ENCODE measurements around the gene KMT2B.

Gene KMT2B

DNA sequence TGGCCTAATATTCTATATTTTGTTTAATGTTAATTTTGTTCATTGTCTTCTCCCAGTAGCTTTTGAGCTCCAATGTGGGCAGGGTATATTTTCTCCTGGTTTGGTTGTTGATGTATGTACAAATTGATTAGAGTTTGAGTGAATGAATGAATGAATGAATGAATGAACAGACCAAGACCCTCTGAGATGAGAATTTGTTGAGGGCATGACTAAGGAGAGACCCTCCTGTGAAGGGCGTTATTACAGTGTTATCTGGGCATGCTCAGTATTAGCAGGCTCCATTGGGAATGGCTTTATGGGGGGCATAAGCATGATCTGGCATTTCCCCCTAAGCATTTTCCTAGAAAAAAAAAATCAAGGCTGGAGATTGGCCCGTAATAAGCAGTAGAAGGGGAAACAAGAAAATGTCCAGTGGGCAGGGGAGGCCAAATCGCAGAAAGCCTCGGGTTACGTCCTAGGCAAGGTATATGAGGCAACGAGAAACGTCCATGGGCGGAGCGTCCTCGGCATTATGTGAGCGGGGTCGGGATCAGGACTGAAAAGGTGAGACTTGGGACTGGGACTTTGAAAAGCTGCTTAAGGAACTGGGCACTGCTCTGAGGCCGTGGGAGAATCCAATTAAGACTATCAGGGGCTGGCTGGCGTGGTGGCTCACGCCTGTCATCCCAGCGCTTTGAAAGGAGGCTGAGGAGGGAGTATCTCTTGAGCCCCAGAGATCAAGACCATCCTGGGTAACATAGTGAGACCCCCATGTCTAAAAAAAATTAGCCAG lies 56.7 kb downstream of the KMT2B start:
- no peak overlapping the region for H3K4ac ChIP-seq (ENCODE audit: low read depth in 1 of 2, low read length in 2 of 2)

DNA sequence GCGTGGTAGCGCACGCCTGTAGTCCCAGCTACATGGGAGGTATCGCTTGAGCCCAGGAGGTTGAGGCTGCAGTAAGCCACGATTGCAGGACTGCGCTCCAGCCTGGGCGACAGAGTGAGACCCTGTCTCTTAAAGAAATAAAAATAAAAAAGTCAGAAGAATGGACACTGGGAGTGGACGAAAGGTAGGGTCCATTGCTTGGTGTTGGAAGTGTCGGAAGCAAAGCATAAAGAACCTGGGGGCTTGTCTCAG lies 57.2 kb downstream of the KMT2B start:
- no peak overlapping the region for H4K8ac ChIP-seq (ENCODE audit: low read length)
- H3K14ac ChIP-seq (ENCODE audit: low read length in 2 of 2) = no peak overlapping the region
- DNase-seq = no peak
- peak overlapping the region in 1 of 2 experiments; percentile 79 for H3K4me3 ChIP-seq (ENCODE audit: insufficient read depth in 1 of 2, low read depth in 1 of 2, low read length in 2 of 2)
- H2BK5ac ChIP-seq (ENCODE audit: low read depth, low read length, poor library complexity, severe bottlenecking) = no peak overlapping the region
- 52% methylated on average over 9 of the region's 9 CpGs for WGBS
- H3K9me3 ChIP-seq (ENCODE audit: control insufficient read depth, low read length) = no peaks in the 10 kb centered on the region
- peak overlapping the region; percentile 59 for H3K4me2 ChIP-seq (ENCODE audit: low read length, poor library complexity, severe bottlenecking)
- H3K79me1 ChIP-seq (replicated peaks; ENCODE audit: low read length, poor library complexity, severe bottlenecking) = peaks cover 16% of the 10 kb centered on the region
- H2BK15ac ChIP-seq (ENCODE audit: low read depth, poor library complexity, severe bottlenecking) = no peak overlapping the region
- H2BK12ac ChIP-seq (ENCODE audit: low read length in 2 of 2) = no peak overlapping the region
- no peak overlapping the region for H2BK120ac ChIP-seq (ENCODE audit: low read depth, low read length)
- no peaks in the 10 kb centered on the region for H3K27me3 ChIP-seq (ENCODE audit: control insufficient read depth in 1 of 2, insufficient read depth in 1 of 2, low read length in 2 of 2)
- H3K23ac ChIP-seq (ENCODE audit: low read length in 2 of 2) = no peak overlapping the region
- H3K4ac ChIP-seq (ENCODE audit: low read depth in 1 of 2, low read length in 2 of 2) = no peak overlapping the region
- peaks cover 9 to 12% of the 10 kb centered on the region in 2 experiments for H3K36me3 ChIP-seq (ENCODE audit: control insufficient read depth in 1 of 2, insufficient read depth in 2 of 2, low read depth in 1 of 2, low read length in 2 of 2)
- no peak overlapping the region for H4K91ac ChIP-seq (ENCODE audit: low read length)
- no peak overlapping the region for H2AK5ac ChIP-seq (ENCODE audit: low read length, severe bottlenecking)
- no peak overlapping the region for H2AFZ ChIP-seq (ENCODE audit: low read depth, low read length)
- H3K27ac ChIP-seq (ENCODE audit: low read length, poor library complexity, severe bottlenecking) = no peak overlapping the region
- H3K18ac ChIP-seq (ENCODE audit: low read depth in 1 of 2, low read length in 2 of 2) = no peak overlapping the region
- peak overlapping the region; percentile 48 for H3K9ac ChIP-seq (ENCODE audit: low read length)
- peaks cover 15% of the 10 kb centered on the region for H3K4me1 ChIP-seq (ENCODE audit: control insufficient read depth, insufficient read depth, low read depth, low read length)

More for the DNA sequence above, 56.7 kb downstream of the KMT2B start:
- Histone ChIP-seq H2BK5ac (ENCODE audit: low read depth, low read length, poor library complexity, severe bottlenecking) (no peak overlapping the region), H3K79me1 (replicated peaks; ENCODE audit: low read length, poor library complexity, severe bottlenecking) (peaks cover 14% of the 10 kb centered on the region), H3K4me1 (ENCODE audit: control insufficient read depth, insufficient read depth, low read depth, low read length) (peaks cover 14% of the 10 kb centered on the region), H4K8ac (ENCODE audit: low read length) (no peak overlapping the region), H2BK15ac (ENCODE audit: low read depth, poor library complexity, severe bottlenecking) (no peak overlapping the region), H3K27ac (ENCODE audit: low read length, poor library complexity, severe bottlenecking) (no peak overlapping the region), H2BK120ac (ENCODE audit: low read depth, low read length) (no peak overlapping the region), H2BK12ac (ENCODE audit: low read length in 2 of 2) (no peak overlapping the region), H2AFZ (ENCODE audit: low read depth, low read length) (no peak overlapping the region), H3K27me3 (ENCODE audit: control insufficient read depth in 1 of 2, insufficient read depth in 1 of 2, low read length in 2 of 2) (no peaks in the 10 kb centered on the region), H3K4me3 (ENCODE audit: insufficient read depth in 1 of 2, low read depth in 1 of 2, low read length in 2 of 2) (peak overlapping the region in 1 of 2 experiments; percentile 79), H3K14ac (ENCODE audit: low read length in 2 of 2) (no peak overlapping the region), H4K91ac (ENCODE audit: low read length) (no peak overlapping the region), H3K36me3 (ENCODE audit: control insufficient read depth in 1 of 2, insufficient read depth in 2 of 2, low read depth in 1 of 2, low read length in 2 of 2) (peaks cover 9 to 10% of the 10 kb centered on the region in 2 experiments), H3K4me2 (ENCODE audit: low read length, poor library complexity, severe bottlenecking) (no peak overlapping the region), H3K9me3 (ENCODE audit: control insufficient read depth, low read length) (no peaks in the 10 kb centered on the region), H2AK5ac (ENCODE audit: low read length, severe bottlenecking) (no peak overlapping the region), H3K23ac (ENCODE audit: low read length in 2 of 2) (no peak overlapping the region), H3K18ac (ENCODE audit: low read depth in 1 of 2, low read length in 2 of 2) (no peak overlapping the region), H3K9ac (ENCODE audit: low read length) (peak overlapping the region; percentile 48)
- DNase-seq = no peak
- WGBS = 66% methylated on average over 16 of the region's 16 CpGs

DNA sequence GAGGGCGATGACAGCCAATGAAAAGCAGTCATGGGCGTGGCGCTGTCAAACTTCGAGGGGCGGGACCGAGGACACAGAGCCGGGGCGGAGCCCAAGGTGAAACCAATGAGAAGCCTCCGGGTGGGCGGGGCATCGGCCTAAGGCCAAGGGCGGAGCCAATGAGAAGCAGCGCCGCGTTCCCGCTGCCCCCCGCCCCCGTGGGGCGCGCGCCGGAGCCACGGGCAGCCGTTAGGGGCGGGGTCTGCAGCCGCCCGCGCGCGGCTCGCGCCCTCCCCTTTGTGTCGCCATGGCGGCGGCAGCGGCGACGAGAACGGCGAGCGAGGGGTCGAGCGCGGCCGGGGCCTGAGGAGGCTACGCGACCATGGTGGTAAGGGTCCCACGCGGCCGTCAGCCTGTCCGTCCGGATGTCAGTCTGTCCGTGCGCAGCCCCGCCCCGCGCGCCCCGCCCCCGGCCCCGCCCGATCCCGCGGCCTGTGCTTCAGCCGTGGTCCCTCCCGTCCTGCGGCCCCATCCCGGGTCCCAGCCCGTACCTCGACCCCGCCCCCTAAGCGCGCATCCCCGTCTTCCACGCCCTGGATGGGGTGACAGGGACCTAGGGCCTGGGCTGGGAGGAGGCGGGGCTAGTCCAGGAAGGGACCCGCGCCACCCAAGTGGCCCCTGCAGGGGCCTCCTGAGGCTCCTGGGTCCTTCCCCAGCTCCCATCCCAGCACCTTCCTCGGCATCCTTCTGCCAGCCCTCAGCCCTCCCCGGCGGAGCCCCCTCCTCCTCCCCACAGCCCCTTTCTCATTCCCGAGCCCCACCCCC lies 57.7 kb downstream of the KMT2B start, which contains the start of gene ARHGAP33:
TSS of gene ARHGAP33 (plus strand) at position 267 of the 804 bp plus-strand sequence. CDS start at position 362, 95 bp downstream.
- H3K27me3 ChIP-seq (ENCODE audit: control insufficient read depth in 1 of 2, insufficient read depth in 1 of 2, low read length in 2 of 2) = no peaks in the 10 kb centered on the region
- no peak within 1 kb of the TSS for H3K4ac ChIP-seq (ENCODE audit: low read depth in 1 of 2, low read length in 2 of 2)
- H3K4me1 ChIP-seq (ENCODE audit: control insufficient read depth, insufficient read depth, low read depth, low read length) = peaks cover 15% of the 10 kb centered on the region
- peak within 1 kb of the TSS; percentile 80 for H2AFZ ChIP-seq (ENCODE audit: low read depth, low read length)
- H3K79me1 ChIP-seq (replicated peaks; ENCODE audit: low read length, poor library complexity, severe bottlenecking) = peaks cover 16% of the 10 kb centered on the region
- H3K4me3 ChIP-seq (ENCODE audit: insufficient read depth in 1 of 2, low read depth in 1 of 2, low read length in 2 of 2) = peak within 1 kb of the TSS; percentile 79 to 96
- H3K9ac ChIP-seq (ENCODE audit: low read length) = peak within 1 kb of the TSS; percentile 76
- H2BK12ac ChIP-seq (ENCODE audit: low read length in 2 of 2) = peak within 1 kb of the TSS in 1 of 2 experiments; percentile 43
- H4K8ac ChIP-seq (ENCODE audit: low read length) = peak within 1 kb of the TSS; percentile 66
- H2BK15ac ChIP-seq (ENCODE audit: low read depth, poor library complexity, severe bottlenecking) = peak within 1 kb of the TSS; percentile 87
- no peak within 1 kb of the TSS for H2AK5ac ChIP-seq (ENCODE audit: low read length, severe bottlenecking)
- WGBS = under 1% methylated on average over 26 of the region's 82 CpGs
- H3K9me3 ChIP-seq (ENCODE audit: control insufficient read depth, low read length) = no peaks in the 10 kb centered on the region
- no peak within 1 kb of the TSS for H3K23ac ChIP-seq (ENCODE audit: low read length in 2 of 2)
- H3K14ac ChIP-seq (ENCODE audit: low read length in 2 of 2) = peak within 1 kb of the TSS in 1 of 2 experiments; percentile 88
- H2BK5ac ChIP-seq (ENCODE audit: low read depth, low read length, poor library complexity, severe bottlenecking) = no peak within 1 kb of the TSS
- H4K91ac ChIP-seq (ENCODE audit: low read length) = peak within 1 kb of the TSS; percentile 28
- H3K27ac ChIP-seq (ENCODE audit: low read length, poor library complexity, severe bottlenecking) = no peak within 1 kb of the TSS
- peak; percentile 97 for DNase-seq
- peaks cover 9 to 17% of the 10 kb centered on the region in 2 experiments for H3K36me3 ChIP-seq (ENCODE audit: control insufficient read depth in 1 of 2, insufficient read depth in 2 of 2, low read depth in 1 of 2, low read length in 2 of 2)
- no peak within 1 kb of the TSS for H2BK120ac ChIP-seq (ENCODE audit: low read depth, low read length)
- H3K18ac ChIP-seq (ENCODE audit: low read depth in 1 of 2, low read length in 2 of 2) = peak within 1 kb of the TSS in 1 of 2 experiments; percentile 96
- H3K4me2 ChIP-seq (ENCODE audit: low read length, poor library complexity, severe bottlenecking) = peak within 1 kb of the TSS; percentile 92

All from mesenchymal stem cell (in vitro differentiated cells and primary cell).